IPS-18c (cell line): ENCODE data around the gene RPL39L.
"Not testable (repeated sequence)": the region's sequence is repeated elsewhere in the genome, so short reads cannot be mapped to it uniquely, and the experiment has no call there.

ENCODE experiments used
- H3K4me3 ChIP-seq: 2 replicates; pipeline ENCODE4 v1.7.0; 2013; ENCODE audit warnings: low read depth, mild to moderate bottlenecking, low read length, moderate library complexity; ENCODE audit not compliant: insufficient read depth
- H3K9me3 ChIP-seq: one replicate; pipeline ENCODE4 v1.6.1; 2013; ENCODE audit warnings: mild to moderate bottlenecking, low read length, moderate library complexity; ENCODE audit not compliant: control insufficient read depth, insufficient read depth

The RPL39L gene

GRCh38 chr3:187150599-187150998 is 11.3 kb upstream of the RPL39L start:
- Histone ChIP-seq H3K4me3 (no peak overlapping the region), H3K9me3 (no peaks in the 10 kb centered on the region)

- Histone ChIP-seq H3K4me3 (no peak overlapping the region), H3K9me3 (peaks cover 3% of the 10 kb centered on the region)
These were observed 10.9 kb upstream of the RPL39L start for GRCh38 chr3:187150186-187150585.

- peaks cover 7% of the 10 kb centered on the region for H3K9me3 ChIP-seq
- H3K4me3 ChIP-seq: no peak overlapping the region
These were observed 7.1 kb upstream of the RPL39L start for GRCh38 chr3:187146389-187146788.

GRCh38 chr3:187145149-187145895 is 6.0 kb upstream of the RPL39L start:
- Histone ChIP-seq H3K9me3 (peaks cover 7% of the 10 kb centered on the region), H3K4me3 (0 out of 2 replicates have a peak overlapping the region, but pooled peaks have one; percentile 15)

- Histone ChIP-seq H3K9me3 (peaks cover 5% of the 10 kb centered on the region), H3K4me3 (no peak overlapping the region)
These were observed 578 bp upstream of the RPL39L start for GRCh38 chr3:187139895-187140253.

- no peak overlapping the region for H3K4me3 ChIP-seq
- H3K9me3 ChIP-seq: peaks cover 3% of the 10 kb centered on the region
These were observed 2.4 kb downstream of the RPL39L start for GRCh38 chr3:187136936-187137335.

- Histone ChIP-seq H3K9me3 (peaks cover 3% of the 10 kb centered on the region), H3K4me3 (no peak overlapping the region)
These were observed 3.0 kb downstream of the RPL39L start for GRCh38 chr3:187136337-187136736.

GRCh38 chr3:187135172-187135690 is 4.1 kb downstream of the RPL39L start:
- H3K9me3 ChIP-seq: not testable (repeated sequence)

GRCh38 chr3:187133181-187133580 is 6.1 kb downstream of the RPL39L start:
- not testable (repeated sequence) for H3K9me3 ChIP-seq, H3K4me3 ChIP-seq

More at GRCh38 chr3:187135172-187135690, 4.1 kb downstream of the RPL39L start:
- H3K4me3 ChIP-seq: not testable (repeated sequence)

GRCh38 chr3:187132666-187133065 is 6.6 kb downstream of the RPL39L start:
- H3K9me3 ChIP-seq: peaks cover 3% of the 10 kb centered on the region
- no peak overlapping the region for H3K4me3 ChIP-seq

- H3K9me3 ChIP-seq: peaks cover 2% of the 10 kb centered on the region
These were observed 7.3 kb downstream of the RPL39L start for GRCh38 chr3:187131981-187132380.

GRCh38 chr3:187130346-187131066 is 8.8 kb downstream of the RPL39L start:
- no peak overlapping the region for H3K4me3 ChIP-seq
- no peaks in the 10 kb centered on the region for H3K9me3 ChIP-seq

More at GRCh38 chr3:187131981-187132380, 7.3 kb downstream of the RPL39L start:
- H3K4me3 ChIP-seq: no peak overlapping the region

- Histone ChIP-seq H3K4me3 (no peak overlapping the region), H3K9me3 (no peaks in the 10 kb centered on the region)
These were observed 13.8 kb downstream of the RPL39L start for GRCh38 chr3:187125319-187126031.

- Histone ChIP-seq H3K9me3 (no peaks in the 10 kb centered on the region), H3K4me3 (no peak overlapping the region)
These were observed 17.0 kb downstream of the RPL39L start for GRCh38 chr3:187122261-187122660.

- no peak overlapping the region for H3K4me3 ChIP-seq
- H3K9me3 ChIP-seq: no peaks in the 10 kb centered on the region
These were observed 19.0 kb downstream of the RPL39L start for GRCh38 chr3:187120326-187120725.

- H3K9me3 ChIP-seq: no peaks in the 10 kb centered on the region
- H3K4me3 ChIP-seq: no peak overlapping the region
These were observed 24.8 kb downstream of the RPL39L start for GRCh38 chr3:187114511-187114910.

- Histone ChIP-seq H3K9me3 (no peaks in the 10 kb centered on the region), H3K4me3 (no peak overlapping the region)
These were observed 26.1 kb downstream of the RPL39L start for GRCh38 chr3:187112934-187113793.
